Measurements from ENCODE around the gene GALNT2. TPM values are rescaled to one million over a fixed set of nuclear protein-coding genes. Genes with fewer than 3 reads are reported as not detected.

Gene GALNT2
- total and polyA plus RNA-seq, 9 of the 15 experiments (the other 6 are each of a cell fraction or from before 2014, with no cell fraction given) = 1.6 to 106 (median 51.9) TPM

GRCh38 chr1:230068621-230068873 is 1.5 kb downstream of the GALNT2 start:
- Histone ChIP-seq H3K27me3 (ENCODE audit: control insufficient read depth in 2 of 2, insufficient read depth in 2 of 2, low read length in 2 of 2) (no peaks in the 10 kb centered on the region), H2AFZ (ENCODE audit: low read depth, low read length) (peak overlapping the region; percentile 61), H3K27ac (ENCODE audit: extremely low read depth, low read depth, low read length) (peak overlapping the region; percentile 74), H3K4me3 (peak overlapping the region; percentile 82), H3K9me1 (ENCODE audit: control insufficient read depth, insufficient read depth, low read length) (peaks cover 6% of the 10 kb centered on the region), H3K4me2 (ENCODE audit: insufficient read depth, low read length) (peak overlapping the region; percentile 77), H3K9ac (ENCODE audit: insufficient read depth in 1 of 2, low read depth in 2 of 2, low read length in 2 of 2) (peak overlapping the region; percentile 77 to 95; a peak in 3 of 4 replicates), H3K4me1 (replicated peaks in 1 of 2; ENCODE audit: control insufficient read depth in 2 of 2, insufficient read depth in 2 of 2, low read length in 2 of 2) (peaks cover 25 to 48% of the 10 kb centered on the region in 2 experiments), H3K79me2 (ENCODE audit: control insufficient read depth, insufficient read depth, low read length) (peaks cover 65% of the 10 kb centered on the region), H4K20me1 (replicated peaks; ENCODE audit: control insufficient read depth, insufficient read depth, low read length) (peaks cover 30% of the 10 kb centered on the region), H3K36me3 (ENCODE audit: control insufficient read depth, insufficient read depth, low read length) (0 out of 3 replicates have a peak, but pooled peaks cover 5% of the 10 kb centered on the region), H3K9me3 (replicated peaks; ENCODE audit: control insufficient read depth, insufficient read depth, low read depth, low read length) (peaks cover 6% of the 10 kb centered on the region)
- DNase-seq (ENCODE audit: extremely low read depth in 1 of 4, low spot score in 3 of 4) = no peak
- POLR2A ChIA-PET = interaction anchor here (0.9 to 3.0 kb wide), 3 partner anchors 10 to 17 kb away, joined by 3 to 21 read pairs (median 8); no protein-coding TSS in a partner anchor
- BruUV-seq (replicated peaks) = no TSS peak
- intact Hi-C loops (cut with micrococcal nuclease) (loop anchor here (2.0 to 10.0 kb wide), 3 partner anchors 58 to 794 kb away; partner anchors contain the start of gene RAB4A), in situ Hi-C loops (cut with MboI) (no loop called here)
- no peak for ATAC-seq
- FAIRE-seq = no peak
- under 1% methylated on average over 9 of the region's 9 CpGs for WGBS (ENCODE audit: insufficient coverage, low coverage, missing lambda C conversion rate)
- CTCF ChIA-PET (ENCODE audit: low intra/inter-chr PET ratio) = no interaction called here
- TF ChIP-seq TBP (optimal IDR thresholded peaks at IDR 0.05; ENCODE audit: low read depth, low read length) (peak; percentile 10), HCFC1 (IDR thresholded peaks at IDR 0.05; ENCODE audit: low read depth, low read length) (no peak), MAFK (IDR thresholded peaks at IDR 0.05; ENCODE audit: low read length) (no peak), RUNX1 (IDR thresholded peaks at IDR 0.05; ENCODE audit: low read depth) (no peak), FOXA1 (IDR thresholded peaks at IDR 0.05; ENCODE audit: borderline replicate concordance) (no peak), MNT (conservative IDR thresholded peaks at IDR 0.05) (peak in 1 of 2 experiments; percentile 25; a peak in 1 of 4 replicates), ZNF507 (tag; conservative IDR thresholded peaks at IDR 0.05) (no peak), NCOA6 (IDR thresholded peaks at IDR 0.05) (no peak), ZNF24 (IDR thresholded peaks at IDR 0.05) (peak; percentile 13; the same call in 1 of the 2 replicates), ZNF140 (CRISPR knock-in tag; IDR thresholded peaks at IDR 0.05) (no peak), ZNF695 (CRISPR knock-in tag; IDR thresholded peaks at IDR 0.05) (no peak), ZNF449 (CRISPR knock-in tag; IDR thresholded peaks at IDR 0.05) (no peak)
- TF ChIP-seq, protein P1, sequence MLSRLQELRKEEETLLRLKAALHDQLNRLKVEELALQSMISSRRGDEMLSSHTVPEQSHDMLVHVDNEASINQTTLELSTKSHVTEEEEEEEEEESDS (CRISPR knock-in tag; IDR thresholded peaks at IDR 0.05) = no peak
- TF ChIP-seq, protein P2, sequence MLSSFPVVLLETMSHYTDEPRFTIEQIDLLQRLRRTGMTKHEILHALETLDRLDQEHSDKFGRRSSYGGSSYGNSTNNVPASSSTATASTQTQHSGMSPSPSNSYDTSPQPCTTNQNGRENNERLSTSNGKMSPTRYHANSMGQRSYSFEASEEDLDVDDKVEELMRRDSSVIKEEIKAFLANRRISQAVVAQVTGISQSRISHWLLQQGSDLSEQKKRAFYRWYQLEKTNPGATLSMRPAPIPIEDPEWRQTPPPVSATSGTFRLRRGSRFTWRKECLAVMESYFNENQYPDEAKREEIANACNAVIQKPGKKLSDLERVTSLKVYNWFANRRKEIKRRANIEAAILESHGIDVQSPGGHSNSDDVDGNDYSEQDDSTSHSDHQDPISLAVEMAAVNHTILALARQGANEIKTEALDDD (IDR thresholded peaks at IDR 0.05) = peak; percentile 64
- TF ChIP-seq, protein P3, sequence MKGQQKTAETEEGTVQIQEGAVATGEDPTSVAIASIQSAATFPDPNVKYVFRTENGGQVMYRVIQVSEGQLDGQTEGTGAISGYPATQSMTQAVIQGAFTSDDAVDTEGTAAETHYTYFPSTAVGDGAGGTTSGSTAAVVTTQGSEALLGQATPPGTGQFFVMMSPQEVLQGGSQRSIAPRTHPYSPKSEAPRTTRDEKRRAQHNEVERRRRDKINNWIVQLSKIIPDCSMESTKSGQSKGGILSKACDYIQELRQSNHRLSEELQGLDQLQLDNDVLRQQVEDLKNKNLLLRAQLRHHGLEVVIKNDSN (CRISPR knock-in tag; IDR thresholded peaks at IDR 0.05) = no peak
- TF ChIP-seq, protein P4, sequence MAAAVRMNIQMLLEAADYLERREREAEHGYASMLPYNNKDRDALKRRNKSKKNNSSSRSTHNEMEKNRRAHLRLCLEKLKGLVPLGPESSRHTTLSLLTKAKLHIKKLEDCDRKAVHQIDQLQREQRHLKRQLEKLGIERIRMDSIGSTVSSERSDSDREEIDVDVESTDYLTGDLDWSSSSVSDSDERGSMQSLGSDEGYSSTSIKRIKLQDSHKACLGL (CRISPR knock-in tag; IDR thresholded peaks at IDR 0.05; ENCODE audit: borderline replicate concordance, poor library complexity, severe bottlenecking) = no peak
- TF ChIP-seq, protein P5, sequence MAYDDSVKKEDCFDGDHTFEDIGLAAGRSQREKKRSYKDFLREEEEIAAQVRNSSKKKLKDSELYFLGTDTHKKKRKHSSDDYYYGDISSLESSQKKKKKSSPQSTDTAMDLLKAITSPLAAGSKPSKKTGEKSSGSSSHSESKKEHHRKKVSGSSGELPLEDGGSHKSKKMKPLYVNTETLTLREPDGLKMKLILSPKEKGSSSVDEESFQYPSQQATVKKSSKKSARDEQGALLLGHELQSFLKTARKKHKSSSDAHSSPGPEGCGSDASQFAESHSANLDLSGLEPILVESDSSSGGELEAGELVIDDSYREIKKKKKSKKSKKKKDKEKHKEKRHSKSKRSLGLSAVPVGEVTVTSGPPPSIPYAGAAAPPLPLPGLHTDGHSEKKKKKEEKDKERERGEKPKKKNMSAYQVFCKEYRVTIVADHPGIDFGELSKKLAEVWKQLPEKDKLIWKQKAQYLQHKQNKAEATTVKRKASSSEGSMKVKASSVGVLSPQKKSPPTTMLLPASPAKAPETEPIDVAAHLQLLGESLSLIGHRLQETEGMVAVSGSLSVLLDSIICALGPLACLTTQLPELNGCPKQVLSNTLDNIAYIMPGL (CRISPR knock-in tag; IDR thresholded peaks at IDR 0.05) = 0 out of 2 replicates have a peak, but pooled peaks have one; percentile 55

Measured in K562 (cell line).